Activated effector memory CD4-positive, alpha-beta T cell treated with anti-CD3 and anti-CD28 coated beads, Interleukin-2, amount 50 U/mL, for 16 hours (primary cell): ENCODE data around the gene HOXC6.

Experiments used
- DNase-seq: peaks from one replicate; pipeline ENCODE4 v3.0.0-alpha.2; 2020

The HOXC6 gene

GRCh38 chr12:53990311-53991076 is 37.7 kb upstream of the HOXC6 start:
- DNase-seq = no peak

GRCh38 chr12:53991077-53991460 is 37.2 kb upstream of the HOXC6 start:
- no peak for DNase-seq

- no peak for DNase-seq
Measured at GRCh38 chr12:53992377-53992889, 35.8 kb upstream of the HOXC6 start.

- no peak for DNase-seq
Measured at GRCh38 chr12:53993162-53994008, 34.9 kb upstream of the HOXC6 start.

GRCh38 chr12:53994009-53994263 is 34.3 kb upstream of the HOXC6 start:
- no peak for DNase-seq

GRCh38 chr12:53994264-53995001 is 33.8 kb upstream of the HOXC6 start:
- DNase-seq = no peak

- DNase-seq = no peak
Measured at GRCh38 chr12:53995002-53995377, 33.2 kb upstream of the HOXC6 start.

GRCh38 chr12:53995378-53996239 is 32.6 kb upstream of the HOXC6 start:
- DNase-seq = peak; percentile 73

- no peak for DNase-seq
Measured at GRCh38 chr12:53996240-53997203, 31.7 kb upstream of the HOXC6 start.

- no peak for DNase-seq
Measured at GRCh38 chr12:53997204-53998109, 30.8 kb upstream of the HOXC6 start.

- DNase-seq = no peak
Measured at GRCh38 chr12:53998110-53998899, 29.9 kb upstream of the HOXC6 start.

- no peak for DNase-seq
Measured at GRCh38 chr12:53998900-53999236, 29.4 kb upstream of the HOXC6 start.

- no peak for DNase-seq
Measured at GRCh38 chr12:53999559-54000115, 28.6 kb upstream of the HOXC6 start.

GRCh38 chr12:54000116-54001114 is 27.8 kb upstream of the HOXC6 start, which contains the start of gene HOXC9:
TSS of gene HOXC9 (plus strand) at chr12:54000161. CDS start at chr12:54000189, 28 bp downstream.
- no peak for DNase-seq

GRCh38 chr12:54001283-54002187 is 26.7 kb upstream of the HOXC6 start:
- DNase-seq = no peak

- DNase-seq = no peak
Measured at GRCh38 chr12:54002278-54002914, 25.8 kb upstream of the HOXC6 start.
